Testis (tissue), 2 donors: Measurements from ENCODE around the gene LARP1B.

ENCODE experiments used
- POLR2A ChIP-seq: fragments of 450-650 bp; IDR thresholded peaks from one replicate; pipeline ENCODE4 v1.6.1; 2017; ENCODE audit warnings: antibody characterized with exemption, mild to moderate bottlenecking, moderate library complexity
- TF ChIP-seq, protein P1 (sequence below), 3 experiments: fragments of 450-650 bp in 2 of 3; fragments of 200-600 bp in 1 of 3; sonication (generic) in 1 of 3; IDR thresholded peaks; one replicate each; pipeline ENCODE4 v1.5.1; 2016 to 2019; ENCODE audit warnings: antibody characterized with exemption in 3 of 3, mild to moderate bottlenecking in 2 of 3, moderate library complexity in 1 of 3

DNA sequence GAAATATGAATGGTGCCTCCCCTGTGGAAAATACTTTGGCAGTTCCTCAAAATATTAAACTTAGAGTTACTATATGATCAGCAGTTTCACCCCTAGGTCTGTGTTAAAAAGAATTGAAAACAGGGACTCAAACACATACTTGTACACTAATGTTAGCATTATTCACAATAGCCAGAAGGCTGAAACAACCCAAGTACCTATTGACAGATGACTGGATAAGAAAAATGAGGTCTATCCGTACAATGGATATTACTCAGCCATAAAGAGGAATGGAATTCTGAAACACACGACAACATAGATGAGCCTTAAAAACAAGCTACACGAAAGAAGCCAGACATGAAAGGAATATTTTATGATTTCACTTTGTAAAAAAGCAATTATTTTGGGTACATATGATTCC, 171.6 kb downstream of the LARP1B start:
- no peak for TF ChIP-seq POLR2A
- TF ChIP-seq, protein P1, sequence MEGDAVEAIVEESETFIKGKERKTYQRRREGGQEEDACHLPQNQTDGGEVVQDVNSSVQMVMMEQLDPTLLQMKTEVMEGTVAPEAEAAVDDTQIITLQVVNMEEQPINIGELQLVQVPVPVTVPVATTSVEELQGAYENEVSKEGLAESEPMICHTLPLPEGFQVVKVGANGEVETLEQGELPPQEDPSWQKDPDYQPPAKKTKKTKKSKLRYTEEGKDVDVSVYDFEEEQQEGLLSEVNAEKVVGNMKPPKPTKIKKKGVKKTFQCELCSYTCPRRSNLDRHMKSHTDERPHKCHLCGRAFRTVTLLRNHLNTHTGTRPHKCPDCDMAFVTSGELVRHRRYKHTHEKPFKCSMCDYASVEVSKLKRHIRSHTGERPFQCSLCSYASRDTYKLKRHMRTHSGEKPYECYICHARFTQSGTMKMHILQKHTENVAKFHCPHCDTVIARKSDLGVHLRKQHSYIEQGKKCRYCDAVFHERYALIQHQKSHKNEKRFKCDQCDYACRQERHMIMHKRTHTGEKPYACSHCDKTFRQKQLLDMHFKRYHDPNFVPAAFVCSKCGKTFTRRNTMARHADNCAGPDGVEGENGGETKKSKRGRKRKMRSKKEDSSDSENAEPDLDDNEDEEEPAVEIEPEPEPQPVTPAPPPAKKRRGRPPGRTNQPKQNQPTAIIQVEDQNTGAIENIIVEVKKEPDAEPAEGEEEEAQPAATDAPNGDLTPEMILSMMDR (IDR thresholded peaks at IDR 0.05): no peak
